ENCODE data around the gene KRTAP10-4.

Gene KRTAP10-4

DNA sequence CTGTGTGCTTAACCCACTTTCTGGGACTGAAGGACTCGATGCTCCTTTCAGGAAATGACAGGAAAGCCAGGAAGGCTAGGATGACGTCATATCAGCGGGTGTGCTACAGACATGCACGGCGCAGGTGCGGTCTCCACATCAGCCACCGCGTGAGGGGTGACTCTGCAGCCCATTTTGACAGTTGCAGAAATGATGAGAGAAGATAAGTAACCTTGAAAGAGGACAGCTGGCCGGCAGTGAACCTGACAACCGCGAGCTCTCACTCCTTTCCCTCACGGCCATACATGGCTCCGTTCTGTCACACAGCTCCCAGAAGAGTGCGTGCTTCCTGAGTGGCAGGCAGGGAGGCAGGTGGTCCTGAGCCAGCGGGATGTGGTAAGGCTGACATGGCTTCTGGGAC is 8.5 kb downstream of the KRTAP10-4 start:
- Histone ChIP-seq H3K4me2 (ENCODE audit: low read length) (no peak overlapping the region), H3K36me3 (ENCODE audit: control insufficient read depth, low read length) (no peaks in the 10 kb centered on the region), H3K9me2 (replicated peaks; ENCODE audit: control insufficient read depth, low read length) (no peaks in the 10 kb centered on the region), H3K27me3 (ENCODE audit: control insufficient read depth, low read length) (no peaks in the 10 kb centered on the region), H3K27ac (ENCODE audit: low read depth, low read length) (no peak overlapping the region), H3K79me2 (ENCODE audit: control insufficient read depth, low read length) (no peaks in the 10 kb centered on the region), H4K20me1 (ENCODE audit: control insufficient read depth, insufficient read depth, low read depth, low read length) (no peaks in the 10 kb centered on the region), H3K4me1 (ENCODE audit: control insufficient read depth, low read length) (no peaks in the 10 kb centered on the region), H3F3A (ENCODE audit: control insufficient read depth, insufficient read depth) (no peaks in the 10 kb centered on the region), H3K4me3 (ENCODE audit: low read length) (no peak overlapping the region), H3K9me3 (ENCODE audit: control insufficient read depth, insufficient read depth, low read length) (peaks cover 13% of the 10 kb centered on the region; the same call in 1 of the 2 replicates)
- TF ChIP-seq, protein P1, sequence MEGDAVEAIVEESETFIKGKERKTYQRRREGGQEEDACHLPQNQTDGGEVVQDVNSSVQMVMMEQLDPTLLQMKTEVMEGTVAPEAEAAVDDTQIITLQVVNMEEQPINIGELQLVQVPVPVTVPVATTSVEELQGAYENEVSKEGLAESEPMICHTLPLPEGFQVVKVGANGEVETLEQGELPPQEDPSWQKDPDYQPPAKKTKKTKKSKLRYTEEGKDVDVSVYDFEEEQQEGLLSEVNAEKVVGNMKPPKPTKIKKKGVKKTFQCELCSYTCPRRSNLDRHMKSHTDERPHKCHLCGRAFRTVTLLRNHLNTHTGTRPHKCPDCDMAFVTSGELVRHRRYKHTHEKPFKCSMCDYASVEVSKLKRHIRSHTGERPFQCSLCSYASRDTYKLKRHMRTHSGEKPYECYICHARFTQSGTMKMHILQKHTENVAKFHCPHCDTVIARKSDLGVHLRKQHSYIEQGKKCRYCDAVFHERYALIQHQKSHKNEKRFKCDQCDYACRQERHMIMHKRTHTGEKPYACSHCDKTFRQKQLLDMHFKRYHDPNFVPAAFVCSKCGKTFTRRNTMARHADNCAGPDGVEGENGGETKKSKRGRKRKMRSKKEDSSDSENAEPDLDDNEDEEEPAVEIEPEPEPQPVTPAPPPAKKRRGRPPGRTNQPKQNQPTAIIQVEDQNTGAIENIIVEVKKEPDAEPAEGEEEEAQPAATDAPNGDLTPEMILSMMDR (IDR thresholded peaks at IDR 0.05; ENCODE audit: low read depth, low read length, poor library complexity, severe bottlenecking) = no peak
- TF ChIP-seq EZH2phosphoT487 (IDR thresholded peaks at IDR 0.05; ENCODE audit: borderline replicate concordance, low read length) = no peak

- Histone ChIP-seq H3K4me2 (ENCODE audit: low read length) (no peak overlapping the region), H3K27ac (ENCODE audit: low read depth, low read length) (no peak overlapping the region)
Measured at GRCh38 chr21:44583089-44583799, 9.7 kb downstream of the KRTAP10-4 start.

DNA sequence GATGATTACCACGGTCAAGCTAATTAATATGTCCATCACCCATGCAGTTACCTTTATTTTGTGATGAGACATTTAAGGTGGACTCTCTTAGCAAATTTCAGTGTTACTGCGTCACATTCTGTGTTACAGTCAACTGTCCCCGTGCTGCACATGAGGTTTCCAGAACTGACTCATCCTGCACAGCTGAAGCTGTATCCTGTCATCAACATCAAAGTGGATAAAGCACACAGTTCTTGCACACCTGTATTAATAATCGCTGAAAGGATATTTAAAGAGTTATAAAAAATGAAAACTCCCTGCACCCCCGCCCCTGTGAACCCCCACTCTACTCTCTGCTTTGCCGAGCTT is 10.2 kb downstream of the KRTAP10-4 start:
- H3K9me3 ChIP-seq (ENCODE audit: control insufficient read depth, insufficient read depth, low read length) = peaks cover 10% of the 10 kb centered on the region; the same call in 1 of the 2 replicates
- no peaks in the 10 kb centered on the region for H3K79me2 ChIP-seq (ENCODE audit: control insufficient read depth, low read length)
- no peaks in the 10 kb centered on the region for H4K20me1 ChIP-seq (ENCODE audit: control insufficient read depth, insufficient read depth, low read depth, low read length)
- no peak overlapping the region for H3K4me3 ChIP-seq (ENCODE audit: low read length)
- no peaks in the 10 kb centered on the region for H3K9me2 ChIP-seq (replicated peaks; ENCODE audit: control insufficient read depth, low read length)
- no peaks in the 10 kb centered on the region for H3K4me1 ChIP-seq (ENCODE audit: control insufficient read depth, low read length)
- TF ChIP-seq, protein P1 (IDR thresholded peaks at IDR 0.05; ENCODE audit: low read depth, low read length, poor library complexity, severe bottlenecking) = no peak
- no peak for TF ChIP-seq EZH2phosphoT487 (IDR thresholded peaks at IDR 0.05; ENCODE audit: borderline replicate concordance, low read length)
- H3K36me3 ChIP-seq (ENCODE audit: control insufficient read depth, low read length) = no peaks in the 10 kb centered on the region
- H3K27ac ChIP-seq (ENCODE audit: low read depth, low read length) = no peak overlapping the region
- no peaks in the 10 kb centered on the region for H3K27me3 ChIP-seq (ENCODE audit: control insufficient read depth, low read length)
- no peak overlapping the region for H3K4me2 ChIP-seq (ENCODE audit: low read length)
- H3F3A ChIP-seq (ENCODE audit: control insufficient read depth, insufficient read depth) = no peaks in the 10 kb centered on the region

More at GRCh38 chr21:44583089-44583799, 9.7 kb downstream of the KRTAP10-4 start:
- peaks cover 10% of the 10 kb centered on the region; the same call in 1 of the 2 replicates for H3K9me3 ChIP-seq (ENCODE audit: control insufficient read depth, insufficient read depth, low read length)
- no peak overlapping the region for H3K4me3 ChIP-seq (ENCODE audit: low read length)
- no peaks in the 10 kb centered on the region for H3K4me1 ChIP-seq (ENCODE audit: control insufficient read depth, low read length)
- H3K36me3 ChIP-seq (ENCODE audit: control insufficient read depth, low read length) = no peaks in the 10 kb centered on the region
- no peaks in the 10 kb centered on the region for H3F3A ChIP-seq (ENCODE audit: control insufficient read depth, insufficient read depth)
- H4K20me1 ChIP-seq (ENCODE audit: control insufficient read depth, insufficient read depth, low read depth, low read length) = no peaks in the 10 kb centered on the region
- no peaks in the 10 kb centered on the region for H3K9me2 ChIP-seq (replicated peaks; ENCODE audit: control insufficient read depth, low read length)
- H3K27me3 ChIP-seq (ENCODE audit: control insufficient read depth, low read length) = no peaks in the 10 kb centered on the region
- H3K79me2 ChIP-seq (ENCODE audit: control insufficient read depth, low read length) = no peaks in the 10 kb centered on the region
- TF ChIP-seq EZH2phosphoT487 (IDR thresholded peaks at IDR 0.05; ENCODE audit: borderline replicate concordance, low read length) = no peak
- TF ChIP-seq, protein P1 (IDR thresholded peaks at IDR 0.05; ENCODE audit: low read depth, low read length, poor library complexity, severe bottlenecking) = no peak
